ENCODE results near the gene TLE4.
"Not testable (repeated sequence)": the region's sequence is repeated elsewhere in the genome, so short reads cannot be mapped to it uniquely, and the experiment has no call there.

Gene TLE4

GRCh38 chr9:79735023-79735779 is 163.4 kb downstream of the TLE4 start:
- DNase-seq (ENCODE audit: low read depth, low spot score) = no peak

GRCh38 chr9:79736051-79736450 is 164.3 kb downstream of the TLE4 start:
- DNase-seq (ENCODE audit: low read depth, low spot score) = no peak

- DNase-seq (ENCODE audit: low read depth, low spot score) = no peak
These were observed 169.6 kb downstream of the TLE4 start for GRCh38 chr9:79741381-79741780.

GRCh38 chr9:79742110-79742721 is 170.5 kb downstream of the TLE4 start:
- no peak for DNase-seq (ENCODE audit: low read depth, low spot score)

GRCh38 chr9:79744521-79744920 is 172.8 kb downstream of the TLE4 start:
- no peak for DNase-seq (ENCODE audit: low read depth, low spot score)

- DNase-seq (ENCODE audit: low read depth, low spot score) = no peak
These were observed 174.1 kb downstream of the TLE4 start for GRCh38 chr9:79745752-79746336.

- DNase-seq (ENCODE audit: low read depth, low spot score) = not testable (repeated sequence)
These were observed 180.2 kb downstream of the TLE4 start for GRCh38 chr9:79751895-79752466.

- DNase-seq (ENCODE audit: low read depth, low spot score) = no peak
These were observed 184.6 kb downstream of the TLE4 start for GRCh38 chr9:79756414-79756813.

- DNase-seq (ENCODE audit: low read depth, low spot score) = no peak
These were observed 185.3 kb downstream of the TLE4 start for GRCh38 chr9:79757074-79757473.

GRCh38 chr9:79757881-79758669 is 186.3 kb downstream of the TLE4 start:
- DNase-seq (ENCODE audit: low read depth, low spot score) = no peak

GRCh38 chr9:79759460-79759859 is 187.7 kb downstream of the TLE4 start:
- DNase-seq (ENCODE audit: low read depth, low spot score) = no peak

- DNase-seq (ENCODE audit: low read depth, low spot score) = no peak
These were observed 190.3 kb downstream of the TLE4 start for GRCh38 chr9:79762070-79762469.

GRCh38 chr9:79763671-79764285 is 192.0 kb downstream of the TLE4 start:
- no peak for DNase-seq (ENCODE audit: low read depth, low spot score)

- DNase-seq (ENCODE audit: low read depth, low spot score) = no peak
These were observed 192.6 kb downstream of the TLE4 start for GRCh38 chr9:79764374-79764773.

- no peak for DNase-seq (ENCODE audit: low read depth, low spot score)
These were observed 193.7 kb downstream of the TLE4 start for GRCh38 chr9:79765466-79765865.

GRCh38 chr9:79766091-79766490 is 194.3 kb downstream of the TLE4 start:
- DNase-seq (ENCODE audit: low read depth, low spot score) = no peak

GRCh38 chr9:79768194-79768593 is 196.4 kb downstream of the TLE4 start:
- DNase-seq (ENCODE audit: low read depth, low spot score) = no peak

GRCh38 chr9:79769476-79770275 is 197.9 kb downstream of the TLE4 start:
- no peak for DNase-seq (ENCODE audit: low read depth, low spot score)

GRCh38 chr9:79774356-79774755 is 202.6 kb downstream of the TLE4 start:
- DNase-seq (ENCODE audit: low read depth, low spot score) = no peak
